Hematopoietic multipotent progenitor cell treated with erythropoietin and hydrocortisone succinate and interleukin-3 and kit ligand, for 6 days (in vitro differentiated cells): ENCODE results near the gene PRDX3.
"Not testable (repeated sequence)": the region's sequence is repeated elsewhere in the genome, so short reads cannot be mapped to it uniquely, and the experiment has no call there.

Source experiments
- DNase-seq: peaks from one replicate; pipeline ENCODE4 v3.0.0-alpha.2; 2015

Gene PRDX3

DNA sequence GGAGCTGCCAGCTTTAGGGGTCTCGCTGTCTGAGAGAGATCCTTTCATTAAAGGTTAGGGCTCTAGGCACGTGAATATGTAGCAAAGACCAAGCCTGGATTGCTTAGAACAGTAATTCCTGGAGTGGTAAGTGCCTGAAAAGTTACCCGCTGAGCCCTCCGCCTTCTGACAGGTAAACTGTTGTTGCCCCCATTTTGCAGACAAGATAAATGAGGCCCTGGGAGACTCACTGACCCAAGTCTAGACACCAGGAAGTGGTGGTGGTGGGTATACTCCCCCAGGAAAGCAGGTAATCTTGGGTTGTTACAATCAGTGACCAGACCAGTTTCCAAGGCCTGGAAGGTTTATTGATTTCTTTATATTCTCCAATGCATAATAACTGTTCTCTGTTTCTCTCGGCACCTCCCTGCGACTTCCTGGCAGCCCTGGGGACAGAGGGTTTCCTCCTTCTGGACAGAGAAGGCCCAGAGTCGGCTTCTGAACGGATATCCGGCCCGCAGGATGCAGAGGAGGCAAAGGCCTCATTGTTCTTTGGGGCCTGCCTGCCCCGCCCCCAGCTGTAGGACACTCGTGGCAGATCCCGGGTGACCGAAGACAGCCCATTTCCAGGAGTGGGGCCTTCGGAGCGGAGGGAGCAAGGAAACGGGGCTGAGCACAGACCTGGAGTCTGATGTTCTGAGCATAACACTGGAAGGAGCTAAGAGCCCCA lies 27.4 kb upstream of the PRDX3 start:
- peak; percentile 82 for DNase-seq

DNA sequence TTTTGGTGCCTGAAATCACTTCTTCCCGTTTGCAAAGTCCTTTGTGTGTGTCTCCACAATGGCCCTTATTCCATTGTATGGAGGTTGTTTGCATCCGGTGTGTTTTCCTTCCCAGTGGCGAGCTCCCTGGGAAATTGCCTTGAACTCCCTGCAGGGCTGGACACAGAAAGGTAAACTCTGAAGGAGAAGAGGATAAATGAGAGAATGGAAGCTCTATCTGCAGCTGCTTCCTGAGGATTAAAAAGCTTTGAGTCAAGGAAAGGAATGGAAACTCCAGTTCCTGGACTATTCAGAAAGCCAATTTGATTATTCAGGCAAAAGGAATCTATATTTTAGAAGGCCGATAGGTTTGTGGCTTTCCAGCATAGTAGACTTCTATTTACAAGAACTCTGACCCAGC lies 24.4 kb upstream of the PRDX3 start:
- no peak for DNase-seq

DNA sequence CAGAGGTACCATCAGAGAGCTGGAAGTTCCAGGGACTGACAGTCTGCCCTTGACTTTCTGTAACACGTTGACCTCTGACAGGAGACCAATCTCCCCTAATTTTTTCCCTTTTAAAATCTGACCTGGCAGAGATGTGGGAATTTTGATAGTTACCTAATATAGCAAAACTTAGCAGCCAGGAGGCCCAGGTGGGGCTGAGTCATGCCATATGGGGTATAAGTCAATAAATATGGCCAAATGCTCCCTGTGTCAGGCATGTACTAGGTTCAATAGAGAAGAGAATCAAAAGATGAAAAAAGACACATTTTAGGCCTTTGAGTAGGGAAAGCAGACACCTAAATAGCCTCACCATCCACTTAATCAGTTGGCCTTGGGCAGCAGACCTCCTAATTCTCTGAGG lies 22.6 kb upstream of the PRDX3 start:
- DNase-seq: no peak

DNA sequence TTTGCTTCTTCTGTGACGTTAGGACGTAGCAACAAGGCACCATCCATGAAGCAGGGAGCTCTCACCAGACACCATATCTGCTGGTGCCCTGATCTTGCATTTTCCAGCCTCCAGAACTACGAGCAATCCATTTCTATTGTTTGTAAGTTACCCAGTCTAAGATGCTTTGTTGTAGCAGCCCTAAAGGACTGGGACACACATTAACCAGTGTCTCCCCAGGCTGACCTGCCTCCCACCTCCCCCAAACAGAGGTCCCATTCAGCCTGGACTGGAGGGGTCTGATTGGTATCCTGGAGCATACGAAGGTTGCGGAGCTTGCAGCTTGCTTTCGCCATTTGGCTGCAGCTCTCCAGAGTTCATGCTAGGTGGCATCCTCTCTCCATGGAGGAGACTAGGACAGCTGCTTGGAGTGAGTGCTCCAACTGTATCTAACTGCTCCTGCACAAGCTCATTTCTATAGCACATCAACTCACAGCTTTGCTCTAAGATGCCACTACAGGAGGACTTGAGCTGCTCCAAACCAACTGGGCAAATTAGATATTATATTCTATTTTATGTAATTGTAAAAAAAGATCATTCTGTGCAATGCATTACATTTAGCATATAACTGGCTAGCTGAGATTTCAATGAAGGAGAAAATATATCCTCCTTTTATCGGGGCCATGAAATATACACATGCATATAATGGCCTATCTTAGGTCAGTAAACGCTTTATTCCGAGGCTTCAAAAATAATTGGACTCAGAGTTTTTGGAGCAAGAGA lies 20.8 kb upstream of the PRDX3 start:
- DNase-seq: peak; percentile 88

DNA sequence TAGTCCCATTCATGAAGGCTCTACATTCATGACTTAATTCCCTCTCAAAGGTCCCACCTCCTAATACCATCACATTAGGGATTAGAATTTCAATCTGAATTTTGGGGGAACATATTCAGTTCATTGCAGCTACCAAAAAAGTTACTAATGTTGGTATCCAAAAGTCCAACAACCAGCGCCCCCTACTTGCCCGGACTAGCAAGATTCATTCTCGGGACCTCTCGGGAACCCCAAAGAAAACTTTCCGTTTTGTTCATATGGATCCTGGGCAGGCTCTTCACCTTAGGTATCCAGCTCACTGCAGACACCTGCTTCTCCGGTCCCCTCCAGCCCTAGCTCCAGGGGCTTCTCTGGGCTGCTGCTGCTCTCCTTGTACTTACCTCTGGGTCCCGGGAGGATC lies 19.8 kb upstream of the PRDX3 start:
- DNase-seq: peak; percentile 82

DNA sequence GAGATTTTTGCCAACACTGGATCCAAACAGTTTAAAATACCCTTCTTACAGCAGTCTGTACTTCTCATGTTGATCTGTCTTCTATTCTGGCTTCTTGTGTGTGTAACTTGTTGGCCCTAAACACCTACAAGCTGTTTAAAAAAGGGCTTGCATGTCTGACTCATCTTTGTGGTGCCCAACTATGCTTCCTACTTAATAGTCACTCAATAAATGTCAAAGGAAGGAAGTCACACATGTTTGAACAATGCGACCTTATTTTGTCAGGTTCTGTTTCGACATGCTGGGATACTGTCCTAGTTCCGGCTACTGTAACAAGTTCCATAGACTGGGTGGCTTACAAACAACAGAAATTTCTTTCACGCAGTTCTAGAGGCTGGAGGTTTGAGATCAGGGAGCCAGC lies 19.3 kb upstream of the PRDX3 start:
- no peak for DNase-seq

DNA sequence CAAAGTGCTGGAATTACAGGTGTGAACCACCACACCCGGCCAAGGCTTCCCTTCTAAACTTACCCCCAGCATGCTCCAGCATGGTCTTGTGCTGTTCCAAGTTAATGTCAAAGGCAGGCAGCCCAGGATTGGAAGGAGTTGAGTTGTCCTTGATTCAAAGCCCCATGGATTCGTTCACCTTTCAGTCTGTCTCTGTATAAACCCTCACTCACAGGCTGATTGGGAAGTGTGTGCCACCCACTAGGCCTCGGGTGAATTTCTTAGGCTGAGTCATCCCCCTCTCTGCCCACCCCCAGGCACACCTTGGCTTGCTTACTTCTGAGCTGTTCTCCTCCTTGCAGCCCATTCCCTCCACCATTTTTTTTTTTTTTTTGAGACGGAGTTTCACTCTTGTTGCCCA lies 13.3 kb upstream of the PRDX3 start:
- no peak for DNase-seq

DNA sequence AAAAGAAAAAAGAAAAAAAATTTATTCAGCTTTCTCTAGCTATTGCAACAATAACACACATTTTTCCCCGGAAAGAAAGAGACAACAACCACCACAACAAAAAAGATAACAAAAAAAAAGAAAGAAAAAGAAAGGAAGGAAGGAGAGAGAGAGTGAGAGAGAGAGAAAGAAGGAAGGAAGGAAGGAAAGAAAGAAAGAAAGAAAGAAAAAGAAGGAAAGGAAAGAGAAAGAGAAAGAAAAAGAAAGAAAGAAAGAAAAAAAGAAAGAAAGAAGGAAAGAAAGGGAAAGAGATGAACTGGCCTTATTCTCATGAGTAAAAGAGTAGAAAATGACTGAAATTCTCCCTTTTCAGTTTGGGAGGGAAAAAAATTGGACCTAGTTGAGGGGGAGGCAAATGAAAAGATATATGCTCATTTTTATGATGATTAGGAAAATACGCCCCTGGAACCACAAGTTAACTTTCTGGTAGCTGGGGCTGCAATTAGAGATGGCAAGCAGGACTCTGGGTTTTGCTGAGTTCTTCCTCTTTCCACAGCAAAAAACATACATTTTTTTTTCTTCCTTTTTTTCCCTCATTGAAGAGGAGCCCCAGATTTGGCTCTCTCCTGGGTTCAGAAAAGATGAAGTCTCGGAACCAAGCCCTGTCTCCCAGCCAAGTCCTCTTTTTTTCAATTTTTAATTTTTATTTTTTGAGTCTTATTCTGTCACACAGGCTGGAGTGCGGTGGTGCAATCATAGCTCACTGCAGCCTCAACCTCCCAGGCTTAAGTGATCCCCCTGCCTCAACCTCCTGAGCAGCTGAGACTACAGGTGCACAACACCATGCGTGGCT lies 12.6 kb upstream of the PRDX3 start:
- peak; percentile 57 for DNase-seq

DNA sequence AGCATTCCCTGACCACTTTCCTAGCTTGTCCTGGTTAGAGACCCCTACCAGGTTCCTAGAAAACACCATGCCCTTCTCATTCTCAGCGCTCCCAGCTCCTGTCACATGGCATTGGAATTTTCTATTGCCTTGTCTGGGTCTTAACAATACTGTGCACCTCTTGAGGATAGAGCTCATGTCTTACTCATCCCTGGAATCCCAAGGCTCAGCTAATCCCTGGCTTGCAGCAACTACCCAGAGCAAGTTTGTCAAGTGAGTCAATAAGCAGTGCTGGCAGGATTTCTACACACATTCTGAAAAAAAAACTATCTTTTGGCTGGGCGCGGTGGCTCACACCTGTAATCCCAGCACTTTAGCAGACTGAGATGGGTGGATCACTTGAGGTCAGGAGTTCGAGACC lies 11.7 kb upstream of the PRDX3 start:
- no peak for DNase-seq

DNA sequence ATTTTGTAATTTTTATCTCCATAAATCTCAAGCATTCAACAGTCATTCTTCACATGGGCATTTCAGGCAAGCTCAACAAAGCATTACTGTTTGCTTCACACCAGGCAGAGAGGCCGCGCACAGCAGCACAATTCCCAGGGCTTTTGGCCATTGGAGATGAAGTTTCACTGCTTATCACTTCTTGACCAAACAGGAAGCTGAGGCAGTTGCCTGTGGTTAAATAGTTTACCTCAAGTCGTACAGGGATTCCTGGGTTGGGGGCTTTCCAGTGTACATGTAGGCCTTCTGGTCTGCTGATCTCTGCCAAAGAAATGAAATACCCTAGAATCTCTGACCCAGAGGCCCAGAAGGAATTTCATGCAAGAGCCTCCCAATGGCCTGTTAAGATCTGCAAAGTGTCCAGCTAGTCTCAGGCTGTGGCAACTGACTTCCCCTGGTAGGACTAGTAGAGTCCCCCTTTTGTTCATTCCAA lies 11.2 kb upstream of the PRDX3 start:
- peak; percentile 63 for DNase-seq

DNA sequence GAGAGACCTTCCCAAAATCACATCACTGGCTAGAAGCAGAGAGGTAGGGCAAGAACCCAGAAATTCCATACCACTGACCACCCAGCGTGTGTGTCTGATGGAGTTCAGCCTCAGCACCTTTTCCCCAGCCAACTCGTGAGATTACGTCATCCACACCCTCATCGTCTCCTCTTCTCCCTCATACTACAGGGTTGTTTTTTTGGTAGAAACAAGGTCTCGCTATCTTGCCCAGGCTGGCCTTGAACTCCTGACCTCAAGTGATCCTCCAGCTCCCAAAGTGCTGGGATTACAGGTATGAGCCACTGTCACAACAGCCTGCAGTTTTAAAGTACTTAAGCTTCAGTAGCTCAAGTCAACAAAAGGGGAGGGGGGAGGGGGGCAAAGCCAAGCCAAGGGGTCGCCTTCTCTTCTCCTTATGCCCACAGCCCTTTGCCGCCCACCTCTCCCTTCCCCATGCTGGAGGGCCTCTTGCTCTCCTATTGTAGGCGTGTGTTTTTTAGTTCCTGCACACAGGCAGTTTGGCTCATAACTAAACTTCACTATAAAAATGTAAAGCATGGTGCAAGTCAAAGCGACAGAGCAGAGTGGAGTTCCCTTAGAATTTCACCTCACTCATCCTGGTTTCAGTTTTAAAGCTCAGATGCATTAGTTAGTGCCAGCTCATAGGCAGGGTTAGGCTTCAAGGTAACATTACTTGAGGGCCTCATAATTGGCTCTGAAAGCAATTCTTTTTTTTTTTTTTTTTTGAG lies 5.2 kb upstream of the PRDX3 start:
- no peak for DNase-seq

DNA sequence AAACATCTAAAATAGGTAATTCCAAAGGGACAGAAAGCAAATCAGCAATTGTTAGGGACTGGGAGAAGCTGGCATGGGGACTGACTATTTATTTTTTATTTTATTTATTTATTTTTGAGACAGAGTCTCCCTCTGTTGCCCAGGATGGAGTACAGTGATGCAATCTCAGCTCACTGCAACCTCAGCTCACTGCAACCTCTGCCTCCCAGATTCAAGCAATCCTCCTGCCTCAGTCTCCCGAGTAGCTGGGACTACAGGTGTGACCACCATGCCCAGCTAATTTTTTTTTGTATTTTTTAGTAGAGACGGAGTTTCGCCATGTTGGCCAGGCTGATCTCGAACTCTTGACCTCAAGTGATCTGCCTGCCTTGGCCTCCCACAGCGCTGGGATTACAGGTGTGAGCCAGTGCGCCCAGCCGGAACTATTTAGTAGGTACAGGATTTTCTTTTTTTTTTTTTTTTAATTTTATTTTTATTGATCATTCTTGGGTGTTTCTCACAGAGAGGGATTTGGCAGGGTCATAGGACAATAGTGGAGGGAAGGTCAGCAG lies 2.3 kb upstream of the PRDX3 start:
- not testable (repeated sequence) for DNase-seq

DNA sequence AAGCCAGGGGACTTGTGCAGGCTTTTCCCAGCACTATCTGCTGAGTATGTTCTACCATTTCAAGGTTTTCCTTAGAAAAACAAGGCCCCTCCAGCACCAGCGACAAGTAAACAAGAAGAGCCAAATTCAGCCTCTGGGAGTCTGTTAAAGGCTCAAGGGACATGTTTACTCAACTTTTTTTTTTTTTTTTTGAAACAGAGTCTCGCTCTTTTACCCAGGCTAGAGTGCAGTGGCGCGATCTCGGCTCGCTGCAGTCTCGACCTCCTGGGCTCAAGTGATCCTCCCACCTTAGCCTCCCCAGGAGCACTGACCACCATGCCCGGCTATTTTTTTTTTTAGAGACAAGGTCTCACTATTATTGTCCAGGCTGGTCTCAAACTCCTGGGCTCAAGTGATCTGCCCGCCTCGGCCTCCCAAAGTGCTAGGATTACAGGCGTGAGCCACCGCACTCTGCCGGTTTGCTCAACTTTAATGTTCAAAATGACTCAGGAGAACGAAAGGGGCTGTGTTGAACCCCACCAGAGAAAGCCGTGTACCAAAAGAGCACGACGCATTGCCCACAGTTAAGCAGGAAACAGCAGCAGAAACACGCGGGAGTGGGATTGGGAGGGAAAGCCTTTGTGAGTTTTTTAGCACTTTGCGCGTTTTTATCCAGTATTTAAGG lies 772 bp downstream of the PRDX3 start:
- DNase-seq: no peak

DNA sequence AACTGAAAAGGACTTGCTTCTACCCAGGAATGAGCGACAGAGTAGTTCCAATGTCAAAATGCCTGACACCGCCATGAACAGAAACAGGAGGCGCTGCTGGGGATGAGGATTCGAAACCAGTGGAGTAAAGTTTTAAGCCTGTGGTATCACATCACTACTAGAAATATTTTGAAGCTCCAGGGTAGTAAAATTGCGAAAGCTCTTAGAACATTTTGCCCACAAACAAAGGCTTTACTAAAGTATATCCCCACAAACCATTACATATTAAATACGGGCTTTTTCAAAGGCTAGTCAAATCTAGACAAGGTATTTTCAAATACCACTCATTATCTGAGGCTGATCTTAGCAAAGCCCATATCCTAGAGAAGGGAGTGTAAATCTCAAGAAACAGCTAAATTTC lies 2.4 kb downstream of the PRDX3 start:
- no peak for DNase-seq

DNA sequence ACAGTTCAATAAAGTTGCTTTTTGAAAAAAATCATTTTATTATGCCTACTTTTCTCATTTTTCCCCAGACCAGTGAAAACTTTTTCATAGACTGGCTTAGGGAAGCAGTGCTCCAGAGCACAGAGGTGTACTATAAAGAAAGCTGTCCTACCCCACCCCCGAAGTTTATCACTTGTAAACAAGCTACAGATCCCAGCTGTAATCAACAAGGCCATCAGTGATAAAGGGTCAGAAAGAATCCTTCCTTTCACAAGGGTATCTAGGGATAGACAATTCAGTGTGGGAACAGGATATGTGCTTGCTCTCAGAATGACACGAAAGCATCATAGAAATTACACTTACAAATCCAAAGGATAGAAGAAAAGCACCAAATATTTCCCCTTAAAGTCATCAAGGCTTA lies 4.5 kb downstream of the PRDX3 start:
- no peak for DNase-seq

DNA sequence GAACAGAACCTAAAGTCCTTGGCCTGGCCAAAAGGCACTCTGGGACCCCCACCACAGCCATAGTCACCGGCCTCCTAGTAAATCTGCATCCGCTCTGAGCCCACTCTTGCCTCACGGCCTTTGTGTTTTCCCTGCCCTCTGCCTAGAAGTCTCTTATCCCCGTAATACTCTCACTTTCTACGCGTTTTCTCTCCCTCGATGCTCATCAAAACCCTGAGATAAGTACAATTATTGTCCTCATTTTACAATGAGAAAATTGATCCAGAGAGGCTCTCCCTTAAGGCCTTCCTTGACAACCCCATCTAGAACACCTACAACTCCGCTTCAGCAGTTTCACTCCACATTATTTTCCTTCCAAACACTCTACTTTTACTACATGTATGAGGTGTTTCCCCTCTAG lies 11.6 kb downstream of the PRDX3 start:
- no peak for DNase-seq

DNA sequence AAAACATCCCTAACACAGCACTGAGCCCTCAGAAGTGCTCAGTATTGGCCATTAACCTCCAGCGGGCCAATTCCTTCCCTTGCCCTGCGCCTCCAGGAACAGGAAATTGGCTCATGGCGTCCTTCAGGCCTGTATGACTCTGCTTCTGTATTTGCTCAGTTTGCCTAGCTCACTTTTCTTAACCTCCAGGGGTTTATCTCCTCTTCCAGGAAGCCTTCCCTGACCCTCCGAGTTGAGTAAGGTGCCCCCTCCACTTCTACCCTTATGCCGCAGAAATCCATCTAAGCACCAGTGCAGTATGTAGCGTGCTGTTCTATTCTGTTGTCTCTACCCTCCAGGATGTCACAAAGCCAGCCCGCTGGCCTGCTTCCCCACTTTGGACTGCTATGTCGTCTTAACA lies 12.0 kb downstream of the PRDX3 start:
- DNase-seq: peak; percentile 41

DNA sequence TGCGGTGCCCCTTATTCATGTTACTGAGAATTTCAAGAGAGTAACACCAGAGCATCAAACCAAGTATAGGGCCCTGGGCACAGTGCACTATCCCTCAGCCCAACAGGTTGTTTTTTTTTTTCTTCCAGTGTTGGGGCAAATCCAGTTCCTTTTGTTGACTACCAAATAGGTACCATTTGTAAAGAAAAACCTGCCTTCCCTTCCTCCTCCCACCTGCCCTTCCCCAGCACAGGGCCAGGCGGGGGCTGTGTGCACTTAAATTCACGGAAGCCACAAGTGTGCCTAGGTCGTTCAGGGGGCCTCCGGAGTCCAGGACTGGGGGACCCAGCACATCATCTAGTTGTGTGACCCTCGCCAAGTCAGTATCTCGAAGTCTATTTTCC lies 12.5 kb downstream of the PRDX3 start:
- no peak for DNase-seq

DNA sequence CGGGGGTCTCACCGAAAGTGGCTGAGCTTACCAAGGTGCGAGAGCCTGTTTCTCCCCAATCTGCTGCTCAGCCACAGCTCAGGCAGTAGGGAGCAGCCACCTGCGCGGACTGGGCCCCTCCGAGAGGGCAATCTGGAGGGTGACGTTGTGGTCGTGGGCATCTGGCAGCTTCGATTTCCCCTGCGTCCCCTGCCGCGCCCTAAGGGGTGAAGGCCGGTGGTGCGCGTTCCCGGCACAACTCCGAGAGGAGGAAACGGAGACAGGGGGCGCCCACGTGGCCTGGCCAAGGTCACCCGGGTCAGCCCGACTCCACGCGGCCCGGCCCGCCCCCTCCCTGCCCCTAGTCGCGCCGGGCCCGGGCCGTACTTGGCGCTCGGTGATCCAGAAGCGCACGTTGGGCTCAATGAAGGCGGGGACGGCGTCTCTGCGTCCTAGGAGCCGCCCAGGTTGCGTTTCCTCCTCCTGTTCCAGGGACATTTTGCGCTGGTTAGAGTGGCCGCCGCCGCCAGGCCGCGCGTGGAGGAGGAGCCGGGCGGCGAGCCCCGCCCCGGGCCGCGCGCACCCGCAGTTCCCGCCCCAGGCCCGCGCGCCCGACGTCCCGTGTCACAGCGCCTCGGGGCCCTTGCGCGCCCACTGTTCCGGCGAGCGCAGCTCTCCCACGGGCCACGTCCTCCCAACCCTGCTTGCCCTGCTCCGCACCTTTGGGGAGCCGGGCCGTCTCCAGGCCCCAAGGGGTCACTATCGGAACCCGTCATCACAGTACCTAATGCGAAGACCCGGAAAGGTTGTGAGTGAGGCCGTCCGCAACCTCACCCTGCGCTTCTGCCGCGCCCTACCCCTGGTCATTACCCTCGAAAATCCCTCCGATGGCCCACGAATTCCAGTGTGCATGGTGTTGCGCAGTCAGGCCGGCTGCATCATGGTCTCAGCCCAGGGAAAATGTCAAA lies 13.2 kb downstream of the PRDX3 start, which contains the start of gene SFXN4:
SFXN4 (minus strand) TSS at position 544 of the 947 bp plus-strand sequence; CDS start at position 477, 67 bp downstream.
- DNase-seq: peak; percentile 89

DNA sequence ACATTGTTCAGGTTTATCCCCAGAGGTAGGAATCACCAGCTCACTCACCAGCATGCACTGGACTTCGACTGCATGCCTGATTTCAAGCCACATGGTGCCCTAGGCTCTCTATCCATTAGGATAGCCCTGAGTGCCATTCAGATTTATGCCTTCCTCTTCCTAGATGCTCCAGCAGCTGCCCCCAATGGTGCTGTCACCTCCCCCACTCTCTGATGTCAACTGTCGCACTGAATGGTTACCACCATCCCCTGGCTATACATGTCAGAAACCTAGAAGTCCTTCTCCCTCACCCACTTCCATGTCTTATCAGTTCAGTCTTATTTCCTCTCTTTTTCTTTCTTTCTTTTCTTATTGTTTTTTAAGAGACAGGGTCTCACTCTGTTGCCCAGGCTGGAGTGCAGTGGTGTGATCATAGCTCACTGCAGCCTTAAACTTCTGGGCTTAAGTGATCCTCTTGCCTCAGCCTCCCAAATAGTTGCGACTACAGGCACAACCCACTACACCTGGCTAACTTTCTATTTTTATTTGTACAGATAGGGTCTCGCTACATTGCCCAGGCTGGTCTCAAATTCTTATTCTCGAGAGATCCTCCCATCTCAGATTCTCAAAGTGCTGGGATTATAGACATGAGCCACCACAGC lies 16.0 kb downstream of the PRDX3 start:
- no peak for DNase-seq
